Ovary (tissue), 9 donors: ENCODE results near the gene SWSAP1. TPM values are rescaled to one million over a fixed set of nuclear protein-coding genes. Genes with fewer than 3 reads are reported as not detected.

Source experiments
- DNase-seq, 5 donors: peaks; one replicate each; pipeline ENCODE4 v3.0.0-alpha.2; 2019 to 2020
- H3K27ac ChIP-seq, 2 donors: fragments of 200-600 bp; one replicate each; pipeline versions ENCODE4 v1.5.1 to v1.8.0; 2019 to 2022
- H3K27me3 ChIP-seq: fragments of 200-600 bp; one replicate; pipeline ENCODE4 v1.8.0; 2022
- H3K36me3 ChIP-seq: fragments of 200-600 bp; sonication (generic); one replicate; pipeline ENCODE4 v1.5.1; 2019
- H3K4me1 ChIP-seq: one replicate; pipeline ENCODE4 v1.8.1; 2013; ENCODE audit warnings: mild to moderate bottlenecking, moderate library complexity; ENCODE audit not compliant: insufficient read depth
- H3K4me3 ChIP-seq: fragments of 200-600 bp; sonication (generic); one replicate; pipeline ENCODE4 v1.5.1; 2017
- H3K9me3 ChIP-seq, 2 donors: fragments of 200-600 bp in 1 of 2; sonication (generic) in 1 of 2; one replicate each; pipeline versions ENCODE4 v1.5.1 to v1.8.1; 2013 to 2019; ENCODE audit warnings: mild to moderate bottlenecking in 1 of 2, moderate library complexity in 1 of 2
- CTCF ChIP-seq, 3 donors: fragments of 450-650 bp in 2 of 3; fragments of 200-600 bp in 1 of 3; IDR thresholded peaks; one replicate each; pipeline versions ENCODE4 v1.5.1 to v1.8.0; 2016 to 2022; ENCODE audit warnings: antibody characterized with exemption in 3 of 3, mild to moderate bottlenecking in 1 of 3
- EP300 ChIP-seq: sonication (generic); formaldehyde crosslinking; IDR thresholded peaks from one replicate; pipeline ENCODE4 v1.6.1; 2017; ENCODE audit warnings: antibody characterized with exemption
- POLR2A ChIP-seq: fragments of 450-650 bp; IDR thresholded peaks from one replicate; pipeline ENCODE4 v1.6.1; 2017; ENCODE audit warnings: antibody characterized with exemption, mild to moderate bottlenecking, moderate library complexity
- WGBS, 3 donors: extraction: QIAGEN DNeasy Blood & Tissue Kit in 1 of 3; methylation state at CpG; one replicate each; pipeline versions ENCODE4 v1.1.5 to v1.1.7; 2013 to 2017; 5-methylcytosine and 5-hydroxymethylcytosine counted together
- intact Hi-C, 4 donors: fragments of 100-400 bp; cut with DNase I; formaldehyde crosslinking; loops; one replicate each; pipeline versions ENCODE4 v1.11.0 to v1.15.1; 2022 to 2023
- polyA plus RNA-seq, 2 donors: library from polyadenylated mRNA; stranded (reverse); fragments of 200-250 nt in 1 of 2; fragments of 350-450 nt in 1 of 2; fragmentation: Illumina TruSeq in 1 of 2; extraction: RNeasy Lipid Tissue Mini Kit (QIAGEN cat#74804) in 1 of 2; gene quantifications; one replicate each; pipeline ENCODE4 v1.2.3, GENCODE V29; 2013 to 2014
- total RNA-seq, 7 donors: library from RNA; depleted of rRNA in 2 of 7; stranded (reverse); fragments of >200 nt in 2 of 7; fragmentation: NEBNext Ultra II Directional in 3 of 7; extraction: Animal tissue kit (Norgen Biotek cat#: 25700) in 3 of 7; gene quantifications; one replicate each; pipeline versions ENCODE4 v1.1.0 to v1.2.4, GENCODE V29; 2016 to 2023
- donor health status: DM: no; HTN: no; CAD: no; lungs with moderate emphysema.
- donor health status: DM: no; HTN: no; CAD: no.
- donor health status: Bipolar disorder and iron deficiency.
- donor health status: DM: yes; HTN: yes; CAD: no.
- donor health status: DM: no; HTN: no; CAD: no.
- donor health status: DM: yes; HTN: yes; CAD: no.

Gene SWSAP1
- total and polyA plus RNA-seq, 9 donors: 0.60 to 3.3 (median 2.4) TPM

- Histone ChIP-seq H3K9me3 (no peaks in the 10 kb centered on the region), H3K4me1 (peaks cover 9% of the 10 kb centered on the region), H3K36me3 (no peaks in the 10 kb centered on the region), H3K27ac (no peak overlapping the region), H3K27me3 (no peaks in the 10 kb centered on the region), H3K4me3 (no peak overlapping the region)
- 79 to 85% (median 83%) methylated on average over 5 of the region's 5 CpGs for WGBS, 3 donors
- intact Hi-C loops: loop anchor here in 3 of 4 donors (5.0 to 10.0 kb wide), 3 partner anchors 48 to 100 kb away; partner anchors contain the start of gene ELAVL3 (in 1 of the 3)
- TF ChIP-seq POLR2A (no peak), CTCF (IDR thresholded peaks at IDR 0.05) (no peak), EP300 (no peak)
- no peak for DNase-seq
Observed at GRCh38 chr19:11384778-11385129, 10.3 kb downstream of the SWSAP1 start.

GRCh38 chr19:11387162-11388034 is 12.9 kb downstream of the SWSAP1 start:
- Histone ChIP-seq H3K4me1 (peaks cover 2% of the 10 kb centered on the region), H3K27ac (no peak overlapping the region), H3K36me3 (no peaks in the 10 kb centered on the region), H3K9me3 (peaks cover 0 to 3% of the 10 kb centered on the region in 2 donors), H3K27me3 (no peaks in the 10 kb centered on the region), H3K4me3 (no peak overlapping the region)
- TF ChIP-seq POLR2A (no peak), EP300 (no peak), CTCF (IDR thresholded peaks at IDR 0.05) (no peak)
- DNase-seq: no peak
- intact Hi-C loops: loop anchor here in 1 of 4 donors (10.0 kb wide), 1 partner anchor 97 kb away; the partner anchor contains the start of gene ELAVL3
- 70 to 80% (median 73%) methylated on average over 19 of the region's 19 CpGs for WGBS, 3 donors

DNA sequence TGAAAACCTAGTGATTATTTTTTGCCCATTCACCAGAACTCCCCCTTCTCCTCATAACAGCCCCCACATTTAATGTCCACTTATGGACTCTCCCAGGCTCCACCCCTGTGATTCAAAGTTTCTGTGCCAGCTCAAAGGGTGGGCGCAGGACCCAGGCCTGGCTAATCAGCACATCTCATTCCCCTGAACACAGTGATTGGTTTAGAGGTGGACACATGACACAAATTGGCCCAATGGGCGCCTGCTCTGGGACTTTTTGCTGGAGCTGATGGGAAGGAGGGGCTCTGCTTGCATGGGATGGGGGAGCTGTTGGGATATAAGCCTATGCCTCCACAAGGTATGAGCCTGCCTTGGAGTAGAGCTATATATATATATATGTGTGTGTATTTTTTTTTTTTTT is 15.9 kb downstream of the SWSAP1 start:
- TF ChIP-seq EP300: no peak
- no peaks in the 10 kb centered on the region for H3K4me1 ChIP-seq
- H3K36me3 ChIP-seq: no peaks in the 10 kb centered on the region
- H3K27ac ChIP-seq: no peak overlapping the region
- H3K4me3 ChIP-seq: no peak overlapping the region
- no peaks in the 10 kb centered on the region for H3K27me3 ChIP-seq
- no peak for DNase-seq
- peaks cover 0 to 3% of the 10 kb centered on the region in 2 donors for H3K9me3 ChIP-seq
- intact Hi-C loops: loop anchor here in 1 of 4 donors (10.0 kb wide), 1 partner anchor 96 kb away; the partner anchor contains the start of gene TSPAN16
- 87 to 93% (median 91%) methylated on average over 2 of the region's 2 CpGs for WGBS, 3 donors

DNA sequence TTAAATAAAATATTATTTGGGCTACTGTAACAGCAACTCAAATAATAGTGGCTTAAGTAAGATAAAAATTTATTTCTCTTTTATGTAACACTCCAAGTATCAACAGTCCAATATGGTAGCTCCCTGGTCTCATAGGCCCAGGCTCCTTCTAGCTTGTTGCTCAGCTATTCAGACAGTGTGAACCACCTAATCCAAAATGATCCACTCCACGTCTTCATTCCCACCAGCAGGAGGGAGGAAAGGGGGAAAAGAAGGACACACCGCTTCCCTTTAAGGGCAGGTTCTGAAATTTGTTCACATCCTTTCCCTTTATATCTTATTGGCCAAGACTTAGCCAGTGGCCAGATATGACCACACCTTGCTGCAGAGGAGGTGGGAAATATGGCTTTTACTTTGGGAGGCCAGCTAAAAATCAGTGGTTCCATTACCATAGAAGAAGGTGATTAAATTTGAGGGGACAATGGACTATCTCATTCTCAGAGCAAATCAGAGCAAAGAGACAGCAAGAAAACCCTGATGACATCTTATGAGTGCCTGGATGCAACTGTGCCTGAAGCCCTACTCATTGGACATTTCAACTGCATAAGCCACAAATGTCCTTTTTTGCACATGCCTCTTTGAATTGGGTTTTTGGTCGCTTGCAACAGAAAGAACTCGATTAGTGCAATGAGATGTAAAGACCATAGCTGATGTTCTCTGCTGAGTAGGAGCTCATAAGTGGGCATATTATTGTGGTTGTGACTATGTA is 16.6 kb downstream of the SWSAP1 start:
- Histone ChIP-seq H3K9me3 (peaks cover 0 to 3% of the 10 kb centered on the region in 2 donors), H3K4me1 (no peaks in the 10 kb centered on the region), H3K36me3 (no peaks in the 10 kb centered on the region), H3K27ac (no peak overlapping the region), H3K4me3 (no peak overlapping the region), H3K27me3 (no peaks in the 10 kb centered on the region)
- intact Hi-C loops: loop anchor here in 1 of 4 donors (10.0 kb wide), 1 partner anchor 96 kb away; the partner anchor contains the start of gene TSPAN16
- 72 to 78% (median 77%) methylated on average over 4 of the region's 4 CpGs for WGBS, 3 donors
- DNase-seq: no peak
- TF ChIP-seq POLR2A (no peak), CTCF (IDR thresholded peaks at IDR 0.05) (no peak), EP300 (no peak)
